Measurements from ENCODE around the gene LAMB2.

LAMB2 gene

GRCh38 chr3:49161197-49161596, 28.3 kb upstream of the LAMB2 start:
- no peak for DNase-seq

GRCh38 chr3:49158792-49159191, 25.9 kb upstream of the LAMB2 start:
- DNase-seq, result no peak

GRCh38 chr3:49158103-49158709, 25.4 kb upstream of the LAMB2 start:
- peak in 1 of 2 experiments; percentile 5 for DNase-seq

GRCh38 chr3:49157289-49157688, 24.4 kb upstream of the LAMB2 start:
- no peak for DNase-seq

- no peak for DNase-seq
Measured at GRCh38 chr3:49153349-49153912, 20.6 kb upstream of the LAMB2 start.

- no peak for DNase-seq
Measured at GRCh38 chr3:49151610-49152009, 18.8 kb upstream of the LAMB2 start.

- no peak for DNase-seq
Measured at GRCh38 chr3:49148159-49148558, 15.3 kb upstream of the LAMB2 start.

GRCh38 chr3:49140080-49140479, 7.2 kb upstream of the LAMB2 start:
- no peak for DNase-seq

- DNase-seq, result no peak
Measured at GRCh38 chr3:49135499-49135898, 2.6 kb upstream of the LAMB2 start.

- no peak for DNase-seq
Measured at GRCh38 chr3:49134471-49135265, 1.8 kb upstream of the LAMB2 start.

- peak; percentile 63 to 76 for DNase-seq
Measured at GRCh38 chr3:49133226-49133951, 539 bp upstream of the LAMB2 start.

GRCh38 chr3:49132073-49132436, 795 bp downstream of the LAMB2 start:
- no peak for DNase-seq

GRCh38 chr3:49131576-49131975, 1.3 kb downstream of the LAMB2 start:
- no peak for DNase-seq

GRCh38 chr3:49131040-49131439, 1.8 kb downstream of the LAMB2 start:
- DNase-seq, result no peak

GRCh38 chr3:49124991-49125670, 7.7 kb downstream of the LAMB2 start:
- no peak for DNase-seq

GRCh38 chr3:49124203-49124602, 8.6 kb downstream of the LAMB2 start:
- no peak for DNase-seq

GRCh38 chr3:49123687-49124086, 9.2 kb downstream of the LAMB2 start:
- DNase-seq, result no peak

- no peak for DNase-seq
Measured at GRCh38 chr3:49122886-49123545, 9.8 kb downstream of the LAMB2 start.

GRCh38 chr3:49122451-49122850, 10.4 kb downstream of the LAMB2 start:
- DNase-seq, result no peak

GRCh38 chr3:49122022-49122421, 10.8 kb downstream of the LAMB2 start:
- no peak for DNase-seq

- no peak for DNase-seq
Measured at GRCh38 chr3:49121132-49121736, 11.6 kb downstream of the LAMB2 start.
